Measurements from ENCODE around the gene TRIM5. TPM values are rescaled to one million over a fixed set of nuclear protein-coding genes. Genes with fewer than 3 reads are reported as not detected.
"Not testable (repeated sequence)": the region's sequence is repeated elsewhere in the genome, so short reads cannot be mapped to it uniquely, and the experiment has no call there.

TRIM5 gene
- total RNA-seq = 39.6 TPM
- polyA plus RNA-seq = 11.1 TPM

- peak; percentile 91 for DNase-seq (ENCODE audit: extremely low spot score)
- Histone ChIP-seq H3K27ac (ENCODE audit: low read depth) (peak within 1 kb of the TSS; percentile 73), H3K36me3 (ENCODE audit: insufficient read depth) (no peaks in the 10 kb centered on the region), H3K4me1 (ENCODE audit: insufficient read depth) (no peaks in the 10 kb centered on the region), H3K4me3 (ENCODE audit: low read depth, low read length) (peak within 1 kb of the TSS; percentile 37)
- WGBS = 3% methylated on average over 13 of the region's 13 CpGs
Measured at GRCh38 chr11:5684646-5685362, at the start of gene TRIM5. TRIM5 (minus strand) TSS chr11:5685074; CDS start chr11:5680177, 4,897 bp downstream.

GRCh38 chr11:5727691-5728090 is 42.8 kb upstream of the TRIM5 start:
- 76% methylated on average over 1 of the region's 1 CpG for WGBS
- H3K27ac ChIP-seq (ENCODE audit: low read depth) = no peak overlapping the region
- no peaks in the 10 kb centered on the region for H3K4me1 ChIP-seq (ENCODE audit: insufficient read depth)
- no peak overlapping the region for H3K4me3 ChIP-seq (ENCODE audit: low read depth, low read length)
- no peaks in the 10 kb centered on the region for H3K36me3 ChIP-seq (ENCODE audit: insufficient read depth)
- no peak for DNase-seq (ENCODE audit: extremely low spot score)

GRCh38 chr11:5726351-5726750 is 41.5 kb upstream of the TRIM5 start:
- whole genome bisulfite sequencing = 94% methylated on average over 1 of the region's 1 CpG
- no peak overlapping the region for H3K27ac ChIP-seq (ENCODE audit: low read depth)
- no peaks in the 10 kb centered on the region for H3K4me1 ChIP-seq (ENCODE audit: insufficient read depth)
- no peak for DNase-seq (ENCODE audit: extremely low spot score)
- no peak overlapping the region for H3K4me3 ChIP-seq (ENCODE audit: low read depth, low read length)
- H3K36me3 ChIP-seq (ENCODE audit: insufficient read depth) = no peaks in the 10 kb centered on the region

- WGBS = 64% methylated on average over 2 of the region's 2 CpGs
- Histone ChIP-seq H3K36me3 (ENCODE audit: insufficient read depth) (no peaks in the 10 kb centered on the region), H3K4me1 (ENCODE audit: insufficient read depth) (no peaks in the 10 kb centered on the region), H3K4me3 (ENCODE audit: low read depth, low read length) (no peak overlapping the region), H3K27ac (ENCODE audit: low read depth) (no peak overlapping the region)
- no peak for DNase-seq (ENCODE audit: extremely low spot score)
Measured at GRCh38 chr11:5722622-5723021, 37.7 kb upstream of the TRIM5 start.

- H3K4me3 ChIP-seq (ENCODE audit: low read depth, low read length) = no peak overlapping the region
- H3K4me1 ChIP-seq (ENCODE audit: insufficient read depth) = no peaks in the 10 kb centered on the region
- H3K27ac ChIP-seq (ENCODE audit: low read depth) = no peak overlapping the region
- H3K36me3 ChIP-seq (ENCODE audit: insufficient read depth) = no peaks in the 10 kb centered on the region
- no peak for DNase-seq (ENCODE audit: extremely low spot score)
- 94% methylated on average over 3 of the region's 3 CpGs for WGBS
Measured at GRCh38 chr11:5719703-5720495, 35.0 kb upstream of the TRIM5 start.

- not testable (repeated sequence) for H3K27ac ChIP-seq (ENCODE audit: low read depth); H3K4me1 ChIP-seq (ENCODE audit: insufficient read depth); H3K36me3 ChIP-seq (ENCODE audit: insufficient read depth); DNase-seq (ENCODE audit: extremely low spot score); H3K4me3 ChIP-seq (ENCODE audit: low read depth, low read length)
- WGBS = 63% methylated on average over 1 of the region's 1 CpG
Measured at GRCh38 chr11:5716518-5716917, 31.6 kb upstream of the TRIM5 start.

GRCh38 chr11:5713695-5714094 is 28.8 kb upstream of the TRIM5 start:
- DNase-seq (ENCODE audit: extremely low spot score) = no peak
- WGBS = 62% methylated on average over 5 of the region's 5 CpGs
- H3K4me3 ChIP-seq (ENCODE audit: low read depth, low read length) = no peak overlapping the region

GRCh38 chr11:5712507-5712906 is 27.6 kb upstream of the TRIM5 start:
- peaks cover 4% of the 10 kb centered on the region for H3K36me3 ChIP-seq (ENCODE audit: insufficient read depth)
- 77% methylated on average over 1 of the region's 1 CpG for WGBS

More at GRCh38 chr11:5713695-5714094, 28.8 kb upstream of the TRIM5 start:
- Histone ChIP-seq H3K4me1 (ENCODE audit: insufficient read depth) (no peaks in the 10 kb centered on the region), H3K27ac (ENCODE audit: low read depth) (no peak overlapping the region), H3K36me3 (ENCODE audit: insufficient read depth) (no peaks in the 10 kb centered on the region)

GRCh38 chr11:5705688-5706087 is 20.8 kb upstream of the TRIM5 start:
- no peak for DNase-seq (ENCODE audit: extremely low spot score)
- Histone ChIP-seq H3K4me1 (ENCODE audit: insufficient read depth) (no peaks in the 10 kb centered on the region), H3K36me3 (ENCODE audit: insufficient read depth) (peaks cover 4% of the 10 kb centered on the region), H3K4me3 (ENCODE audit: low read depth, low read length) (no peak overlapping the region), H3K27ac (ENCODE audit: low read depth) (no peak overlapping the region)
- WGBS = 81% methylated on average over 4 of the region's 4 CpGs

More at GRCh38 chr11:5712507-5712906, 27.6 kb upstream of the TRIM5 start:
- no peak for DNase-seq (ENCODE audit: extremely low spot score)
- Histone ChIP-seq H3K4me1 (ENCODE audit: insufficient read depth) (no peaks in the 10 kb centered on the region), H3K27ac (ENCODE audit: low read depth) (no peak overlapping the region), H3K4me3 (ENCODE audit: low read depth, low read length) (no peak overlapping the region)

- H3K4me3 ChIP-seq (ENCODE audit: low read depth, low read length) = no peak overlapping the region
- H3K36me3 ChIP-seq (ENCODE audit: insufficient read depth) = peaks cover 4% of the 10 kb centered on the region
- H3K4me1 ChIP-seq (ENCODE audit: insufficient read depth) = no peaks in the 10 kb centered on the region
- DNase-seq (ENCODE audit: extremely low spot score) = no peak
- 92% methylated on average over 2 of the region's 2 CpGs for WGBS
- H3K27ac ChIP-seq (ENCODE audit: low read depth) = no peak overlapping the region
Measured at GRCh38 chr11:5703741-5704536, 19.1 kb upstream of the TRIM5 start.

- H3K4me1 ChIP-seq (ENCODE audit: insufficient read depth) = no peaks in the 10 kb centered on the region
- H3K36me3 ChIP-seq (ENCODE audit: insufficient read depth) = no peaks in the 10 kb centered on the region
- no peak overlapping the region for H3K27ac ChIP-seq (ENCODE audit: low read depth)
- no peak for DNase-seq (ENCODE audit: extremely low spot score)
- 60% methylated on average over 3 of the region's 3 CpGs for WGBS
- no peak overlapping the region for H3K4me3 ChIP-seq (ENCODE audit: low read depth, low read length)
Measured at GRCh38 chr11:5701055-5701577, 16.2 kb upstream of the TRIM5 start.

- Histone ChIP-seq H3K4me3 (ENCODE audit: low read depth, low read length) (no peak overlapping the region), H3K36me3 (ENCODE audit: insufficient read depth) (no peaks in the 10 kb centered on the region), H3K4me1 (ENCODE audit: insufficient read depth) (no peaks in the 10 kb centered on the region), H3K27ac (ENCODE audit: low read depth) (no peak overlapping the region)
- WGBS = 88% methylated on average over 10 of the region's 10 CpGs
- no peak for DNase-seq (ENCODE audit: extremely low spot score)
Measured at GRCh38 chr11:5700421-5701054, 15.7 kb upstream of the TRIM5 start.

GRCh38 chr11:5698281-5698680 is 13.4 kb upstream of the TRIM5 start:
- Histone ChIP-seq H3K4me1 (ENCODE audit: insufficient read depth) (no peaks in the 10 kb centered on the region), H3K27ac (ENCODE audit: low read depth) (no peak overlapping the region), H3K4me3 (ENCODE audit: low read depth, low read length) (no peak overlapping the region), H3K36me3 (ENCODE audit: insufficient read depth) (no peaks in the 10 kb centered on the region)
- DNase-seq (ENCODE audit: extremely low spot score) = no peak
- WGBS = 91% methylated on average over 7 of the region's 7 CpGs
